Osteoblast (primary cell): ENCODE measurements around the gene SOX6. TPM values are rescaled to one million over a fixed set of nuclear protein-coding genes. Genes with fewer than 3 reads are reported as not detected.

Experiments
- DNase-seq: peaks from one replicate; pipeline ENCODE4 v3.0.0; 2011; ENCODE audit warnings: low spot score, mixed read lengths; ENCODE audit not compliant: insufficient read length; ENCODE audit errors: missing footprints
- H2AFZ ChIP-seq: 2 replicates; pipeline ENCODE4 v1.6.0; 2011; ENCODE audit warnings: mild to moderate bottlenecking, low read length
- H3K27ac ChIP-seq: 2 replicates; pipeline ENCODE4 v1.5.1; 2011; ENCODE audit warnings: mild to moderate bottlenecking, low read depth, low read length, moderate library complexity
- H3K27me3 ChIP-seq: 2 replicates; pipeline ENCODE4 v1.6.0; 2012; ENCODE audit warnings: mild to moderate bottlenecking, control low read depth, inconsistent platforms, low read length, moderate library complexity; ENCODE audit not compliant: insufficient read depth
- H3K36me3 ChIP-seq: 2 replicates; pipeline ENCODE4 v1.5.1; 2011; ENCODE audit warnings: mild to moderate bottlenecking, low read length, control low read depth, moderate library complexity; ENCODE audit not compliant: insufficient read depth
- H3K4me1 ChIP-seq: 2 replicates; pipeline ENCODE4 v1.5.1; 2011; ENCODE audit warnings: mild to moderate bottlenecking, low read length, control low read depth, moderate library complexity; ENCODE audit not compliant: insufficient read depth
- H3K4me2 ChIP-seq: 2 replicates; pipeline ENCODE4 v1.6.0; 2011; ENCODE audit warnings: mild to moderate bottlenecking, low read length; ENCODE audit not compliant: insufficient read depth
- H3K4me3 ChIP-seq: fragments of 200-600 bp; sonication (generic); 3 replicates; pipeline ENCODE4 v1.5.1; 2012; ENCODE audit warnings: mild to moderate bottlenecking, low read length, inconsistent platforms; ENCODE audit not compliant: insufficient read depth
- H3K79me2 ChIP-seq: 2 replicates; pipeline ENCODE4 v1.6.0; 2012; ENCODE audit warnings: mild to moderate bottlenecking, low read length, control low read depth, inconsistent platforms; ENCODE audit not compliant: insufficient read depth
- H3K9me3 ChIP-seq: 2 replicates; pipeline ENCODE4 v1.5.1; 2011; ENCODE audit warnings: low read depth, low read length, control low read depth
- H4K20me1 ChIP-seq: 2 replicates; pipeline ENCODE4 v1.6.0; 2012; ENCODE audit warnings: mild to moderate bottlenecking, low read length, control low read depth; ENCODE audit not compliant: insufficient read depth
- CTCF ChIP-seq: IDR thresholded peaks from 2 replicates; pipeline ENCODE4 v1.5.1; 2011; ENCODE audit warnings: mild to moderate bottlenecking, low read depth, low read length, moderate library complexity; ENCODE audit errors: extremely low read depth
- total RNA-seq: library from RNA; depleted of rRNA; stranded (reverse); fragments of >200 nt; gene quantifications from 2 replicates; pipeline ENCODE4 v1.2.3, GENCODE V29; 2012

Gene SOX6
- total RNA-seq, 1 donor: 3.3 TPM

- no peaks in the 10 kb centered on the region for H3K36me3 ChIP-seq
- H3K79me2 ChIP-seq: no peaks in the 10 kb centered on the region
- H2AFZ ChIP-seq: no peak overlapping the region
- peaks cover 2% of the 10 kb centered on the region for H3K4me1 ChIP-seq
- H3K27me3 ChIP-seq: no peaks in the 10 kb centered on the region
- H3K4me3 ChIP-seq: no peak overlapping the region
- DNase-seq: no peak
- H3K27ac ChIP-seq: no peak overlapping the region
- H3K9me3 ChIP-seq: no peaks in the 10 kb centered on the region
- no peak for TF ChIP-seq CTCF
- H4K20me1 ChIP-seq: no peaks in the 10 kb centered on the region
- no peak overlapping the region for H3K4me2 ChIP-seq
Measured at GRCh38 chr11:16095756-16096155, 260.6 kb downstream of the SOX6 start.

DNA sequence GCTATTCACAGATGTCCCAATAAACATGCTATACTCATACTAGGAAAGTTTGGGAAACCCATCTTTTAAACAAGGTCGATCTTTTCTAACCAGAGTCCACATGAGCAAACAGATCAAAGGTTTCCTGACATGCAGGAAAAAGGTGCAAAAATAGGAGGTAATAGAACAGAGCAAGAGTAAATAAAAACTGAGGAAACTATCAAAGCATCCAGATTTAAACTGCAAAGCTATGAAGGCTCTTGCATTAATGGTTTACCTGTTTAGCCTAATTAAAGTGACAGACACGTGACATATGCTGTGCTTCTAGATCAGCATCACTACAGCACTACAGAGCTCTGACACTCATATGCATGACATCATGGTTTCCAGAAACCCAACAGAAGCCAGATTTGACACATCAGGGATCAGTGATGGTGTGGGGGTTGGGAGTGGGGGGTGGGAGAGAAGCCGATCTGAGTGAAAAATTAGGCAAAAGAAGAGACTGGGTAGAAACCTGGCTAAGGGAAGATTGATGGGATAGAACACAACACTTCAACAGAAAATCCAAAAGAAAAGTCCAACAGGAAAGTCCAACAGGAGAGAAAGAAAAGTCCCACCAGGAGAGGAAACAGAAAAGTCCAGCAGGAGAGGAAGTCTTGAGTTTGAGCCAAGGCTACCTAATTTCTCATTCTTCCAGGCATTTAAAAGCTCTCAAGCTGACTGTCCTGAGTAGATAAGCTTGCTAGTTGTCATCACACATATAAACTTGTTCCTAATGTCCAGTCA, 262.3 kb downstream of the SOX6 start:
- Histone ChIP-seq H3K27ac (no peak overlapping the region), H3K4me1 (peaks cover 2% of the 10 kb centered on the region), H2AFZ (no peak overlapping the region), H3K4me2 (no peak overlapping the region), H3K4me3 (no peak overlapping the region), H3K36me3 (no peaks in the 10 kb centered on the region), H4K20me1 (no peaks in the 10 kb centered on the region), H3K27me3 (no peaks in the 10 kb centered on the region), H3K9me3 (no peaks in the 10 kb centered on the region), H3K79me2 (no peaks in the 10 kb centered on the region)
- DNase-seq: no peak
- TF ChIP-seq CTCF: no peak

DNA sequence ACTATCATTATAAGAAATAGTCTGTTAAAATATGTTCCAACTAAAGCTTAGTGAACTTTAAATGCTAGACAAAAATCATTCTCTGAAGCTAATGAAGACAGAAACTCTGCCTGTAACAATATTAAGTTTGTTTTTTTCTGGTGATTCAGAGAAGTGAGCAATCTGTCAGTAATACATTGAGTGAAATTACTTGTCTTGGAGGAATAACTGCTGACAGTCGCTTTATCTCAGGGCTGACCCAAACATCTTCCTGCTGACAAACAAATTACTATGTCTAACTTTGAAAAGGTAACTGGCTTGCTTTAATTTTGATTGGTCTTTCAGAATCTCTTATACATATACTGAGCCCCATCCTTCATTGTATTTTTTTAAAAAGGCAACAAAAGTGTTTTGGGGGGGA, 264.5 kb downstream of the SOX6 start:
- H3K4me1 ChIP-seq: peaks cover 2% of the 10 kb centered on the region
- H4K20me1 ChIP-seq: no peaks in the 10 kb centered on the region
- DNase-seq: no peak
- H3K4me2 ChIP-seq: no peak overlapping the region
- no peak overlapping the region for H2AFZ ChIP-seq
- no peaks in the 10 kb centered on the region for H3K79me2 ChIP-seq
- TF ChIP-seq CTCF: no peak
- H3K27ac ChIP-seq: no peak overlapping the region
- H3K4me3 ChIP-seq: no peak overlapping the region
- H3K27me3 ChIP-seq: no peaks in the 10 kb centered on the region
- no peaks in the 10 kb centered on the region for H3K36me3 ChIP-seq
- H3K9me3 ChIP-seq: no peaks in the 10 kb centered on the region

GRCh38 chr11:16089481-16089880, 266.9 kb downstream of the SOX6 start:
- H3K36me3 ChIP-seq: no peaks in the 10 kb centered on the region
- no peak overlapping the region for H2AFZ ChIP-seq
- TF ChIP-seq CTCF: no peak
- no peaks in the 10 kb centered on the region for H3K4me1 ChIP-seq
- DNase-seq: no peak
- no peaks in the 10 kb centered on the region for H3K79me2 ChIP-seq
- no peak overlapping the region for H3K27ac ChIP-seq
- no peaks in the 10 kb centered on the region for H4K20me1 ChIP-seq
- no peak overlapping the region for H3K4me3 ChIP-seq
- no peaks in the 10 kb centered on the region for H3K27me3 ChIP-seq
- no peak overlapping the region for H3K4me2 ChIP-seq
- H3K9me3 ChIP-seq: no peaks in the 10 kb centered on the region
